Measurements from ENCODE around the gene FES. TPM values are rescaled to one million over a fixed set of nuclear protein-coding genes. Genes with fewer than 3 reads are reported as not detected.
"Not testable (repeated sequence)": the region's sequence is repeated elsewhere in the genome, so short reads cannot be mapped to it uniquely, and the experiment has no call there.

The FES gene
- polyA plus RNA-seq, 1 donor = 17.9 TPM

GRCh38 chr15:90917569-90917968 lies 33.3 kb downstream of the FES start:
- Histone ChIP-seq H3K27me3 (ENCODE audit: control insufficient read depth, insufficient read depth, low read length) (no peaks in the 10 kb centered on the region), H3K4me3 (ENCODE audit: low read length) (no peak overlapping the region), H3K36me3 (ENCODE audit: control insufficient read depth, insufficient read depth, low read length) (peaks cover 73% of the 10 kb centered on the region), H3K9me3 (ENCODE audit: control insufficient read depth, low read depth, low read length) (no peaks in the 10 kb centered on the region), H3K4me1 (ENCODE audit: control insufficient read depth, insufficient read depth, low read length) (no peaks in the 10 kb centered on the region), H3K27ac (ENCODE audit: low read length) (no peak overlapping the region)
- WGBS (ENCODE audit: insufficient coverage, low lambda C conversion rate) = no CpG with 5 or more reads among the region's 12 CpGs
- DNase-seq = no peak

- Histone ChIP-seq H3K27me3 (ENCODE audit: control insufficient read depth, insufficient read depth, low read length) (no peaks in the 10 kb centered on the region), H3K36me3 (ENCODE audit: control insufficient read depth, insufficient read depth, low read length) (peaks cover 67% of the 10 kb centered on the region), H3K27ac (ENCODE audit: low read length) (no peak overlapping the region), H3K4me3 (ENCODE audit: low read length) (no peak overlapping the region), H3K4me1 (ENCODE audit: control insufficient read depth, insufficient read depth, low read length) (no peaks in the 10 kb centered on the region), H3K9me3 (ENCODE audit: control insufficient read depth, low read depth, low read length) (no peaks in the 10 kb centered on the region)
- WGBS (ENCODE audit: insufficient coverage, low lambda C conversion rate) = no CpG with 5 or more reads among the region's 23 CpGs
- no peak for DNase-seq
These were observed 33.9 kb downstream of the FES start for GRCh38 chr15:90918034-90918788.

- no peaks in the 10 kb centered on the region for H3K27me3 ChIP-seq (ENCODE audit: control insufficient read depth, insufficient read depth, low read length)
- H3K4me1 ChIP-seq (ENCODE audit: control insufficient read depth, insufficient read depth, low read length) = no peaks in the 10 kb centered on the region
- no peak overlapping the region for H3K27ac ChIP-seq (ENCODE audit: low read length)
- H3K36me3 ChIP-seq (ENCODE audit: control insufficient read depth, insufficient read depth, low read length) = peaks cover 61% of the 10 kb centered on the region
- H3K4me3 ChIP-seq (ENCODE audit: low read length) = no peak overlapping the region
- H3K9me3 ChIP-seq (ENCODE audit: control insufficient read depth, low read depth, low read length) = no peaks in the 10 kb centered on the region
- DNase-seq = no peak
- WGBS (ENCODE audit: insufficient coverage, low lambda C conversion rate) = no CpG with 5 or more reads among the region's 6 CpGs
These were observed 34.5 kb downstream of the FES start for GRCh38 chr15:90918835-90919234.

GRCh38 chr15:90921887-90922286 lies 37.6 kb downstream of the FES start:
- Histone ChIP-seq H3K9me3 (ENCODE audit: control insufficient read depth, low read depth, low read length) (no peaks in the 10 kb centered on the region), H3K27ac (ENCODE audit: low read length) (no peak overlapping the region), H3K27me3 (ENCODE audit: control insufficient read depth, insufficient read depth, low read length) (no peaks in the 10 kb centered on the region), H3K4me1 (ENCODE audit: control insufficient read depth, insufficient read depth, low read length) (no peaks in the 10 kb centered on the region), H3K4me3 (ENCODE audit: low read length) (no peak overlapping the region), H3K36me3 (ENCODE audit: control insufficient read depth, insufficient read depth, low read length) (peaks cover 39% of the 10 kb centered on the region)
- 93% methylated on average over 2 of the region's 4 CpGs for WGBS (ENCODE audit: insufficient coverage, low lambda C conversion rate)
- DNase-seq = no peak

GRCh38 chr15:90922712-90923322 lies 38.5 kb downstream of the FES start:
- H3K36me3 ChIP-seq (ENCODE audit: control insufficient read depth, insufficient read depth, low read length) = peaks cover 30% of the 10 kb centered on the region
- H3K9me3 ChIP-seq (ENCODE audit: control insufficient read depth, low read depth, low read length); DNase-seq; H3K4me1 ChIP-seq (ENCODE audit: control insufficient read depth, insufficient read depth, low read length); H3K27me3 ChIP-seq (ENCODE audit: control insufficient read depth, insufficient read depth, low read length); H3K27ac ChIP-seq (ENCODE audit: low read length); H3K4me3 ChIP-seq (ENCODE audit: low read length): not testable (repeated sequence)
- WGBS (ENCODE audit: insufficient coverage, low lambda C conversion rate) = no CpG with 5 or more reads among the region's 7 CpGs

GRCh38 chr15:90924375-90924774 lies 40.1 kb downstream of the FES start:
- no peak overlapping the region for H3K4me3 ChIP-seq (ENCODE audit: low read length)
- no peak for DNase-seq
- H3K27ac ChIP-seq (ENCODE audit: low read length) = no peak overlapping the region
- no CpG with 5 or more reads among the region's 5 CpGs for WGBS (ENCODE audit: insufficient coverage, low lambda C conversion rate)
- H3K9me3 ChIP-seq (ENCODE audit: control insufficient read depth, low read depth, low read length) = no peaks in the 10 kb centered on the region
- H3K4me1 ChIP-seq (ENCODE audit: control insufficient read depth, insufficient read depth, low read length) = no peaks in the 10 kb centered on the region
- H3K36me3 ChIP-seq (ENCODE audit: control insufficient read depth, insufficient read depth, low read length) = peaks cover 18% of the 10 kb centered on the region
- H3K27me3 ChIP-seq (ENCODE audit: control insufficient read depth, insufficient read depth, low read length) = no peaks in the 10 kb centered on the region

GRCh38 chr15:90926766-90927165 lies 42.5 kb downstream of the FES start:
- not testable (repeated sequence) for H3K36me3 ChIP-seq (ENCODE audit: control insufficient read depth, insufficient read depth, low read length); H3K27me3 ChIP-seq (ENCODE audit: control insufficient read depth, insufficient read depth, low read length); H3K27ac ChIP-seq (ENCODE audit: low read length); H3K9me3 ChIP-seq (ENCODE audit: control insufficient read depth, low read depth, low read length); DNase-seq; H3K4me3 ChIP-seq (ENCODE audit: low read length)
- peaks cover 12% of the 10 kb centered on the region for H3K4me1 ChIP-seq (ENCODE audit: control insufficient read depth, insufficient read depth, low read length)
- WGBS (ENCODE audit: insufficient coverage, low lambda C conversion rate) = no CpG with 5 or more reads among the region's 10 CpGs

GRCh38 chr15:90928106-90928505 lies 43.8 kb downstream of the FES start:
- H3K27ac ChIP-seq (ENCODE audit: low read length); H3K4me3 ChIP-seq (ENCODE audit: low read length); H3K27me3 ChIP-seq (ENCODE audit: control insufficient read depth, insufficient read depth, low read length); H3K36me3 ChIP-seq (ENCODE audit: control insufficient read depth, insufficient read depth, low read length); H3K9me3 ChIP-seq (ENCODE audit: control insufficient read depth, low read depth, low read length); DNase-seq: not testable (repeated sequence)
- peaks cover 12% of the 10 kb centered on the region for H3K4me1 ChIP-seq (ENCODE audit: control insufficient read depth, insufficient read depth, low read length)
- 100% methylated on average over 1 of the region's 7 CpGs for WGBS (ENCODE audit: insufficient coverage, low lambda C conversion rate)

- WGBS (ENCODE audit: insufficient coverage, low lambda C conversion rate) = 38% methylated on average over 5 of the region's 21 CpGs
- H3K9me3 ChIP-seq (ENCODE audit: control insufficient read depth, low read depth, low read length) = no peaks in the 10 kb centered on the region
- peak overlapping the region; percentile 86 for H3K27ac ChIP-seq (ENCODE audit: low read length)
- peak overlapping the region; percentile 82 for H3K4me3 ChIP-seq (ENCODE audit: low read length)
- peaks cover 19% of the 10 kb centered on the region for H3K4me1 ChIP-seq (ENCODE audit: control insufficient read depth, insufficient read depth, low read length)
- no peaks in the 10 kb centered on the region for H3K27me3 ChIP-seq (ENCODE audit: control insufficient read depth, insufficient read depth, low read length)
- H3K36me3 ChIP-seq (ENCODE audit: control insufficient read depth, insufficient read depth, low read length) = no peaks in the 10 kb centered on the region
- DNase-seq = peak in 1 of 2 donors; percentile 21
These were observed 45.1 kb downstream of the FES start for GRCh38 chr15:90929246-90930019.

GRCh38 chr15:90930861-90931574 lies 46.7 kb downstream of the FES start:
- H3K4me3 ChIP-seq (ENCODE audit: low read length) = no peak overlapping the region
- no peak for DNase-seq
- no CpG with 5 or more reads among the region's 15 CpGs for WGBS (ENCODE audit: insufficient coverage, low lambda C conversion rate)

More at GRCh38 chr15:90930861-90931574, 46.7 kb downstream of the FES start:
- peaks cover 26% of the 10 kb centered on the region for H3K4me1 ChIP-seq (ENCODE audit: control insufficient read depth, insufficient read depth, low read length)
- H3K27me3 ChIP-seq (ENCODE audit: control insufficient read depth, insufficient read depth, low read length) = no peaks in the 10 kb centered on the region
- no peaks in the 10 kb centered on the region for H3K36me3 ChIP-seq (ENCODE audit: control insufficient read depth, insufficient read depth, low read length)
- H3K9me3 ChIP-seq (ENCODE audit: control insufficient read depth, low read depth, low read length) = no peaks in the 10 kb centered on the region
- H3K27ac ChIP-seq (ENCODE audit: low read length) = peak overlapping the region; percentile 86
